GM18505 (cell line): ENCODE results near the gene C5orf24.

Source experiments
- ATAC-seq: cut with Tn5 transposase; IDR thresholded peaks from one replicate; pipeline ENCODE4 v1.9.1; 2021; ENCODE audit not compliant: unreplicated experiment
- POLR2A ChIP-seq: IDR thresholded peaks from 4 replicates; pipeline ENCODE4 v1.6.1; 2011; ENCODE audit warnings: borderline replicate concordance; ENCODE audit not compliant: insufficient read depth, insufficient read length; ENCODE audit errors: extremely low read depth

Gene C5orf24

GRCh38 chr5:134905246-134905996 is 59.7 kb downstream of the C5orf24 start:
- TF ChIP-seq POLR2A: no peak
- peak; percentile 11 for ATAC-seq

- no peak for TF ChIP-seq POLR2A
- ATAC-seq: no peak
Measured at GRCh38 chr5:134906811-134907210, 61.0 kb downstream of the C5orf24 start.
